Progenitor cell of endocrine pancreas (in vitro differentiated cells): Measurements from ENCODE around the gene RIMKLB. TPM values are rescaled to one million over a fixed set of nuclear protein-coding genes. Genes with fewer than 3 reads are reported as not detected.

Source experiments
- DNase-seq: peaks from one replicate; pipeline ENCODE4 v3.0.0; 2021; ENCODE audit warnings: low spot score; ENCODE audit not compliant: unreplicated experiment
- H3K27ac Mint-ChIP-seq: 2 replicates; pipeline ENCODE4 v1.8.0; 2021; ENCODE audit warnings: mild to moderate bottlenecking, moderate library complexity, mixed read lengths
- H3K27me3 Mint-ChIP-seq: 2 replicates; pipeline ENCODE4 v1.8.0; 2021; ENCODE audit warnings: mixed read lengths
- H3K36me3 Mint-ChIP-seq: 2 replicates; pipeline ENCODE4 v1.8.0; 2022; ENCODE audit warnings: mixed read lengths; ENCODE audit not compliant: insufficient read depth
- H3K4me1 Mint-ChIP-seq: 2 replicates; pipeline ENCODE4 v1.8.0; 2021; ENCODE audit warnings: low read depth, mixed read lengths
- H3K4me3 Mint-ChIP-seq: 2 replicates; pipeline ENCODE4 v1.8.0; 2021; ENCODE audit warnings: low read depth, mild to moderate bottlenecking, moderate library complexity, mixed read lengths
- H3K9me3 Mint-ChIP-seq: 2 replicates; pipeline ENCODE4 v1.8.0; 2021; ENCODE audit warnings: low read depth, mixed read lengths
- CTCF ChIP-seq: fragments of 200-600 bp; sonication (generic); IDR thresholded peaks from one replicate; pipeline ENCODE4 v1.5.0; 2021; ENCODE audit warnings: antibody characterized with exemption, mild to moderate bottlenecking; ENCODE audit not compliant: unreplicated experiment
- total RNA-seq: library from RNA; stranded (reverse); gene quantifications from 2 replicates; pipeline ENCODE4 v1.2.1, GENCODE V29; 2021

Gene RIMKLB
- total RNA-seq, 1 donor from 2014 or later: 154 TPM

- H3K27ac Mint-ChIP-seq: no peak overlapping the region
- H3K4me1 Mint-ChIP-seq: peaks cover 4% of the 10 kb centered on the region
- no peak for TF ChIP-seq CTCF
- H3K27me3 Mint-ChIP-seq: peaks cover 4% of the 10 kb centered on the region
- no peak overlapping the region for H3K4me3 Mint-ChIP-seq
- no peaks in the 10 kb centered on the region for H3K9me3 Mint-ChIP-seq
- no peaks in the 10 kb centered on the region for H3K36me3 Mint-ChIP-seq
- DNase-seq: no peak
These were observed 36.0 kb upstream of the RIMKLB start for GRCh38 chr12:8661751-8662150.

- H3K27ac Mint-ChIP-seq: no peak within 1 kb of the TSS
- H3K4me1 Mint-ChIP-seq: peaks cover 4% of the 10 kb centered on the region
- no peaks in the 10 kb centered on the region for H3K36me3 Mint-ChIP-seq
- no peak within 1 kb of the TSS for H3K4me3 Mint-ChIP-seq
- no peak for TF ChIP-seq CTCF
- peaks cover 4% of the 10 kb centered on the region for H3K27me3 Mint-ChIP-seq
- H3K9me3 Mint-ChIP-seq: no peaks in the 10 kb centered on the region
- DNase-seq: no peak
These were observed 35.2 kb upstream of the RIMKLB start, which contains the start of gene MFAP5 for GRCh38 chr12:8662593-8662992. Gene MFAP5, minus strand, starts transcription at chr12:8662826. Its CDS starts 722 bp downstream, at chr12:8662104.

- no peak for DNase-seq
- H3K27ac Mint-ChIP-seq: no peak overlapping the region
- TF ChIP-seq CTCF: no peak
- H3K4me3 Mint-ChIP-seq: no peak overlapping the region
- peaks cover 4% of the 10 kb centered on the region for H3K27me3 Mint-ChIP-seq
- peaks cover under 1% of the 10 kb centered on the region for H3K9me3 Mint-ChIP-seq
- H3K4me1 Mint-ChIP-seq: peaks cover 2% of the 10 kb centered on the region
- H3K36me3 Mint-ChIP-seq: peaks cover under 1% of the 10 kb centered on the region
These were observed 33.4 kb upstream of the RIMKLB start for GRCh38 chr12:8664228-8664913.

GRCh38 chr12:8665759-8666158 lies 32.0 kb upstream of the RIMKLB start:
- H3K27ac Mint-ChIP-seq: no peak overlapping the region
- peaks cover 2% of the 10 kb centered on the region for H3K4me1 Mint-ChIP-seq
- TF ChIP-seq CTCF: no peak
- H3K27me3 Mint-ChIP-seq: peaks cover 4% of the 10 kb centered on the region
- H3K9me3 Mint-ChIP-seq: peaks cover 7% of the 10 kb centered on the region
- H3K4me3 Mint-ChIP-seq: no peak overlapping the region
- no peak for DNase-seq
- peaks cover 2% of the 10 kb centered on the region for H3K36me3 Mint-ChIP-seq

GRCh38 chr12:8667270-8667669 lies 30.5 kb upstream of the RIMKLB start:
- Mint-ChIP-seq H3K27me3 (peaks cover 4% of the 10 kb centered on the region), H3K9me3 (peaks cover 11% of the 10 kb centered on the region), H3K36me3 (peaks cover 2% of the 10 kb centered on the region), H3K4me3 (no peak overlapping the region), H3K27ac (no peak overlapping the region), H3K4me1 (no peaks in the 10 kb centered on the region)
- DNase-seq: no peak
- no peak for TF ChIP-seq CTCF
